ENCODE measurements around the gene NOXO1.

DNA sequence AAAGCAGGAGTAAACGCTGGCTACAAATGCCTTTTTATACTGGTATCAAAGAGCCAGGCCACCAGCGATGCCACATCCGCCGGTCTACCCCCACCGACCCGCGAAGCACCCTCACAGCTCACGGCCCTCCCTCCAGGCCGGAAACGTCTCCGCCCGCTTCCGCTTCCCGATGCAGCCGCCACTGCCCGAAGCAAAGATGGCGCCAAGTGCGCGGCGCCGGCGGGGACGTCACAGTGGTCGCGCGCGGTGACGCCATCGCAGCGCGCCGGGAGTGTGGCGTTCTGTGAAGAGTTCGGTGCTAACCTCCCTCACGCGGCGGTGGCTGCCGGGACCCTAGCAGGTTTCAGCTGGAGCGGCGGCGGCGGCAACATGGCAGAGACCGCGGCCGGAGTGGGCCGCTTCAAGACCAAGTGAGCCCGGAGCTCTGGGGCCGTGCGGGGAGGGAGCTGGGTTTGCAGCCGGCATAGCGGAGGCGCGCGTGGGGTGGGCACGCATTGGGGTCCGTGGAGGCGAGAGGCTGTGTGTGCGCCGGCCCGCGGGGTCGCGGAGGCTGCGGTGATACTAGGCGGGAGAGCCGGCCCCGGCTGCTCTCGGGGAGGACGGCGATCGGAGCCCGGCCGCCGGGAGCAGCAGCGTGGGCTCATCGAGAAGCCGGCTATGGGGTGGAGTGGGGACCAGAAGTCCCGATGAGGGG is 9.3 kb downstream of the NOXO1 start, which contains the start of gene TBL3:
- TF ChIP-seq, protein P1, sequence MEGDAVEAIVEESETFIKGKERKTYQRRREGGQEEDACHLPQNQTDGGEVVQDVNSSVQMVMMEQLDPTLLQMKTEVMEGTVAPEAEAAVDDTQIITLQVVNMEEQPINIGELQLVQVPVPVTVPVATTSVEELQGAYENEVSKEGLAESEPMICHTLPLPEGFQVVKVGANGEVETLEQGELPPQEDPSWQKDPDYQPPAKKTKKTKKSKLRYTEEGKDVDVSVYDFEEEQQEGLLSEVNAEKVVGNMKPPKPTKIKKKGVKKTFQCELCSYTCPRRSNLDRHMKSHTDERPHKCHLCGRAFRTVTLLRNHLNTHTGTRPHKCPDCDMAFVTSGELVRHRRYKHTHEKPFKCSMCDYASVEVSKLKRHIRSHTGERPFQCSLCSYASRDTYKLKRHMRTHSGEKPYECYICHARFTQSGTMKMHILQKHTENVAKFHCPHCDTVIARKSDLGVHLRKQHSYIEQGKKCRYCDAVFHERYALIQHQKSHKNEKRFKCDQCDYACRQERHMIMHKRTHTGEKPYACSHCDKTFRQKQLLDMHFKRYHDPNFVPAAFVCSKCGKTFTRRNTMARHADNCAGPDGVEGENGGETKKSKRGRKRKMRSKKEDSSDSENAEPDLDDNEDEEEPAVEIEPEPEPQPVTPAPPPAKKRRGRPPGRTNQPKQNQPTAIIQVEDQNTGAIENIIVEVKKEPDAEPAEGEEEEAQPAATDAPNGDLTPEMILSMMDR (IDR thresholded peaks at IDR 0.05): peak in 1 of 3 donors; percentile 14
- TF ChIP-seq POLR2AphosphoS5 (IDR thresholded peaks at IDR 0.05): peak; percentile 99 to 100 (median 100)
- peak; percentile 97 for TF ChIP-seq POLR2A (IDR thresholded peaks at IDR 0.05)

All from breast epithelium (tissue), 3 donors.